Measurements from ENCODE around the gene TLR2. TPM values are rescaled to one million over a fixed set of nuclear protein-coding genes. Genes with fewer than 3 reads are reported as not detected.

TLR2 gene
- polyA plus RNA-seq, 1 donor (not counting 4 experiments of a cell fraction or from before 2014, with no cell fraction given), result 1.8 TPM

DNA sequence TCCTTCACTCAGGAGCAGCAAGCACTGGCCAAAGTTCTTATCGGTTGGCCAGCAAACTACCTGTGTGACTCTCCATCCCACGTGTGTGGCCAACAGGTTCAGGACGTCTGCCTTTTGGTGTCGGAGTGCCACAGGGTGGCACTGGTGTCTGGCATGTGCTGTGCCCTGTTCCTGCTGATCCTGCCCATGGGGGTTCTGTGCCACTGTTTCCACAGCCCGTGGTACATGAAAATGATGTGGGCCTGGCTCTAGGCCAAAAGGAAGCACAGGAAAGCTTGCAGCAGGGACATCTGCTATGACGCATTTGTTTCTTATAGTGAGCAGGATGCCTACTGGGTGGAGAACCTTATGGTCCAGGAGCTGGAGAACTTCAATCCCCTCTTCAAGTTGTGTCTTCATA lies 4.6 kb upstream of the TLR2 start:
- no peak overlapping the region for H3K27ac ChIP-seq (ENCODE audit: control insufficient read depth, insufficient read depth, low read length)
- no peaks in the 10 kb centered on the region for H3K36me3 ChIP-seq (ENCODE audit: control insufficient read depth in 2 of 2, extremely low read depth in 1 of 2, insufficient read depth in 2 of 2, low read length in 2 of 2)
- peaks cover 9% of the 10 kb centered on the region for H3K4me1 ChIP-seq (ENCODE audit: control insufficient read depth, extremely low read depth, insufficient read depth, low read length)
- H2AFZ ChIP-seq (ENCODE audit: control insufficient read depth, low read length), result no peak overlapping the region
- H3K4me2 ChIP-seq (ENCODE audit: control insufficient read depth, extremely low read depth, insufficient read depth, low read depth, low read length), result no peak overlapping the region
- no peaks in the 10 kb centered on the region for H4K20me1 ChIP-seq (ENCODE audit: control insufficient read depth, extremely low read depth, insufficient read depth, low read length)
- no peak overlapping the region for H3K9ac ChIP-seq (ENCODE audit: control insufficient read depth, extremely low read depth, insufficient read depth, low read length)
- dilution Hi-C loops (cut with MboI; ENCODE audit: extremely low pct_ligation_motif_present, low sequenced_read_pairs), result no loop called here
- peaks cover 11% of the 10 kb centered on the region for H3K27me3 ChIP-seq (ENCODE audit: control insufficient read depth, extremely low read depth, insufficient read depth, low read length)
- no peaks in the 10 kb centered on the region for H3K9me3 ChIP-seq (ENCODE audit: control insufficient read depth, low read depth, low read length)
- H3K4me3 ChIP-seq (ENCODE audit: control insufficient read depth in 2 of 3, extremely low read depth in 1 of 3, insufficient read depth in 2 of 3, low read depth in 1 of 3, low read length in 3 of 3), result no peak overlapping the region
- no peak for TF ChIP-seq EZH2 (IDR thresholded peaks at IDR 0.05; ENCODE audit: low read length)
- TF ChIP-seq, protein P1, sequence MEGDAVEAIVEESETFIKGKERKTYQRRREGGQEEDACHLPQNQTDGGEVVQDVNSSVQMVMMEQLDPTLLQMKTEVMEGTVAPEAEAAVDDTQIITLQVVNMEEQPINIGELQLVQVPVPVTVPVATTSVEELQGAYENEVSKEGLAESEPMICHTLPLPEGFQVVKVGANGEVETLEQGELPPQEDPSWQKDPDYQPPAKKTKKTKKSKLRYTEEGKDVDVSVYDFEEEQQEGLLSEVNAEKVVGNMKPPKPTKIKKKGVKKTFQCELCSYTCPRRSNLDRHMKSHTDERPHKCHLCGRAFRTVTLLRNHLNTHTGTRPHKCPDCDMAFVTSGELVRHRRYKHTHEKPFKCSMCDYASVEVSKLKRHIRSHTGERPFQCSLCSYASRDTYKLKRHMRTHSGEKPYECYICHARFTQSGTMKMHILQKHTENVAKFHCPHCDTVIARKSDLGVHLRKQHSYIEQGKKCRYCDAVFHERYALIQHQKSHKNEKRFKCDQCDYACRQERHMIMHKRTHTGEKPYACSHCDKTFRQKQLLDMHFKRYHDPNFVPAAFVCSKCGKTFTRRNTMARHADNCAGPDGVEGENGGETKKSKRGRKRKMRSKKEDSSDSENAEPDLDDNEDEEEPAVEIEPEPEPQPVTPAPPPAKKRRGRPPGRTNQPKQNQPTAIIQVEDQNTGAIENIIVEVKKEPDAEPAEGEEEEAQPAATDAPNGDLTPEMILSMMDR (optimal IDR thresholded peaks at IDR 0.05 in 1 of 3, IDR thresholded peaks at IDR 0.05 in 1 of 3, conservative IDR thresholded peaks at IDR 0.05 in 1 of 3; ENCODE audit: extremely low read depth in 1 of 3, insufficient read depth in 2 of 3, low read length in 3 of 3), result peak in 1 of 3 experiments; percentile 20
- H3K9me1 ChIP-seq (ENCODE audit: control insufficient read depth, extremely low read depth, insufficient read depth, low read length), result no peaks in the 10 kb centered on the region
- no peaks in the 10 kb centered on the region for H3K79me2 ChIP-seq (ENCODE audit: control insufficient read depth, insufficient read depth, low read length)
- DNase-seq (ENCODE audit: low read depth, low spot score) (no peak), FAIRE-seq (no peak)

DNA sequence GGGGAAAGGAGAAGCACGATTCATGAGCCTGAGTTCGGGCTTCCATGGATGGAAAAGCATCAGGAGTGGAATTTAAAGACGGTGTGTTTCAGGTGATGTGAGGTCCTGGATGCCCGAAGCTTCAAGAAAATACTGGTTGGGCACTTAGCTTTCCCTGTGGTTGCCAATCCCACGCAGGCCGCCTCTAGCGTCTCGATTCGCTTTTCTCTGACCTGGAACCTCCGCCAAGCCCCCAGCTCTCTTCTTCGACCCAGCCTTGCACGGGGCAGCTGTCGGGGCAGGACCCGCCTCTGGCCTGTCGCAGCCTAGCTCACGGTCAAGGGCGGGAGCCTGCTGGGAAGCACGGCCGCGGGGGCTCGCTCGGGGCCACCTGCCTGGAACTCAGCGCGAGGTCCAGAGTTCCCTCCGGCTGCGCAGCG lies 308 bp upstream of the TLR2 start:
- no peaks in the 10 kb centered on the region for H3K36me3 ChIP-seq (ENCODE audit: control insufficient read depth in 2 of 2, extremely low read depth in 1 of 2, insufficient read depth in 2 of 2, low read length in 2 of 2)
- H4K20me1 ChIP-seq (ENCODE audit: control insufficient read depth, extremely low read depth, insufficient read depth, low read length), result no peaks in the 10 kb centered on the region
- TF ChIP-seq EZH2 (IDR thresholded peaks at IDR 0.05; ENCODE audit: low read length), result peak; percentile 39
- TF ChIP-seq, protein P1 (optimal IDR thresholded peaks at IDR 0.05 in 1 of 3, IDR thresholded peaks at IDR 0.05 in 1 of 3, conservative IDR thresholded peaks at IDR 0.05 in 1 of 3; ENCODE audit: extremely low read depth in 1 of 3, insufficient read depth in 2 of 3, low read length in 3 of 3), result no peak
- H3K27me3 ChIP-seq (ENCODE audit: control insufficient read depth, extremely low read depth, insufficient read depth, low read length), result peaks cover 16% of the 10 kb centered on the region
- H3K79me2 ChIP-seq (ENCODE audit: control insufficient read depth, insufficient read depth, low read length), result no peaks in the 10 kb centered on the region
- peaks cover 2% of the 10 kb centered on the region for H3K4me1 ChIP-seq (ENCODE audit: control insufficient read depth, extremely low read depth, insufficient read depth, low read length)
- peak overlapping the region; percentile 79 for H3K4me2 ChIP-seq (ENCODE audit: control insufficient read depth, extremely low read depth, insufficient read depth, low read depth, low read length)
- peak overlapping the region; percentile 62 for H3K9ac ChIP-seq (ENCODE audit: control insufficient read depth, extremely low read depth, insufficient read depth, low read length)
- no peak overlapping the region for H3K27ac ChIP-seq (ENCODE audit: control insufficient read depth, insufficient read depth, low read length)
- H3K9me3 ChIP-seq (ENCODE audit: control insufficient read depth, low read depth, low read length), result peaks cover 2% of the 10 kb centered on the region
- H3K9me1 ChIP-seq (ENCODE audit: control insufficient read depth, extremely low read depth, insufficient read depth, low read length), result no peaks in the 10 kb centered on the region
- dilution Hi-C loops (cut with MboI; ENCODE audit: extremely low pct_ligation_motif_present, low sequenced_read_pairs), result no loop called here
- peak overlapping the region; percentile 40 to 64 (median 59) for H3K4me3 ChIP-seq (ENCODE audit: control insufficient read depth in 2 of 3, extremely low read depth in 1 of 3, insufficient read depth in 2 of 3, low read depth in 1 of 3, low read length in 3 of 3)
- FAIRE-seq (no peak), DNase-seq (ENCODE audit: low read depth, low spot score) (no peak)
- H2AFZ ChIP-seq (ENCODE audit: control insufficient read depth, low read length), result peak overlapping the region; percentile 52
